Hepatocyte (in vitro differentiated cells): ENCODE results near the gene TMC6. TPM values are rescaled to one million over a fixed set of nuclear protein-coding genes. Genes with fewer than 3 reads are reported as not detected.
A peak's percentile ranks its signal among the peaks of the same experiment; 100 is the strongest.

Experiments
- DNase-seq: peaks from one replicate; pipeline ENCODE4 v3.0.0-alpha.2; 2016; ENCODE audit warnings: low spot score
- H2AFZ ChIP-seq: fragments of 200-600 bp; sonication (generic); 2 replicates; pipeline ENCODE4 v1.6.0; 2016; ENCODE audit warnings: antibody characterized with exemption, mild to moderate bottlenecking
- H3K27ac ChIP-seq: fragments of 200-600 bp; sonication (generic); 2 replicates; pipeline ENCODE4 v1.5.1; 2016; ENCODE audit warnings: mild to moderate bottlenecking
- H3K27me3 ChIP-seq: fragments of 200-600 bp; sonication (generic); 2 replicates; pipeline ENCODE4 v1.6.1; 2016
- H3K36me3 ChIP-seq: fragments of 200-600 bp; sonication (generic); replicated peaks from 2 replicates; pipeline ENCODE4 v1.5.1; 2016; ENCODE audit warnings: low read depth; ENCODE audit not compliant: insufficient read depth
- H3K4me1 ChIP-seq: fragments of 200-600 bp; sonication (generic); 2 replicates; pipeline ENCODE4 v1.5.1; 2016; ENCODE audit warnings: mild to moderate bottlenecking, moderate library complexity; ENCODE audit not compliant: insufficient read depth
- H3K4me2 ChIP-seq: fragments of 200-600 bp; sonication (generic); 2 replicates; pipeline ENCODE4 v1.6.0; 2016
- H3K4me3 ChIP-seq: fragments of 200-600 bp; sonication (generic); 2 replicates; pipeline ENCODE4 v1.5.1; 2016; ENCODE audit warnings: mild to moderate bottlenecking
- H3K79me2 ChIP-seq: fragments of 200-600 bp; sonication (generic); 2 replicates; pipeline ENCODE4 v1.6.0; 2017; ENCODE audit warnings: mild to moderate bottlenecking
- H3K9me2 ChIP-seq: fragments of 200-600 bp; sonication (generic); replicated peaks from 2 replicates; pipeline ENCODE4 v1.6.0; 2017; ENCODE audit warnings: mild to moderate bottlenecking; ENCODE audit not compliant: insufficient read depth
- H3K9me3 ChIP-seq: fragments of 200-600 bp; sonication (generic); 2 replicates; pipeline ENCODE4 v1.5.1; 2016; ENCODE audit warnings: low read depth, mild to moderate bottlenecking
- H4K20me1 ChIP-seq: fragments of 200-600 bp; sonication (generic); 2 replicates; pipeline ENCODE4 v1.6.0; 2016; ENCODE audit warnings: mild to moderate bottlenecking; ENCODE audit not compliant: insufficient read depth, poor library complexity, severe bottlenecking
- CTCF ChIP-seq: fragments of 200-600 bp; sonication (generic); IDR thresholded peaks from 2 replicates; pipeline ENCODE4 v1.5.1; 2016; ENCODE audit warnings: antibody characterized with exemption, mild to moderate bottlenecking; ENCODE audit not compliant: poor library complexity
- EZH2 ChIP-seq: fragments of 200-600 bp; sonication (generic); IDR thresholded peaks from 2 replicates; pipeline ENCODE4 v1.6.1; 2016; ENCODE audit warnings: antibody characterized with exemption, mild to moderate bottlenecking, borderline replicate concordance
- EZH2phosphoT487 ChIP-seq: fragments of 200-600 bp; sonication (generic); IDR thresholded peaks from one replicate; pipeline ENCODE4 v1.6.1; 2018; ENCODE audit warnings: antibody characterized with exemption, mild to moderate bottlenecking, low read depth, moderate library complexity; ENCODE audit not compliant: unreplicated experiment, severe bottlenecking
- WGBS: methylation state at CpG from one replicate; pipeline ENCODE4 v1.1.6; 2016; ENCODE audit warnings: low lambda C conversion rate; ENCODE audit errors: missing lambda C conversion rate; 5-methylcytosine and 5-hydroxymethylcytosine counted together
- polyA plus RNA-seq: library from polyadenylated mRNA; unstranded; fragments of >200 nt; fragmentation: Nextera tagmentation; extraction: Ambion mirVana; gene quantifications from 2 replicates; pipeline ENCODE4 v1.2.1, GENCODE V29; 2016
- total RNA-seq: library from RNA; depleted of rRNA; stranded (reverse); fragments of >200 nt; gene quantifications from 2 replicates; pipeline ENCODE4 v1.2.3, GENCODE V29; 2014

TMC6 gene
- total and polyA plus RNA-seq, 2 experiments from 2014 or later: 26.7 to 57.9 TPM

GRCh38 chr17:78138204-78139060 is 9.9 kb upstream of the TMC6 start:
- no peak overlapping the region for H3K4me3 ChIP-seq
- H3K9me2 ChIP-seq: no peaks in the 10 kb centered on the region
- TF ChIP-seq CTCF (no peak), EZH2phosphoT487 (no peak), EZH2 (no peak)
- no peak overlapping the region for H3K27ac ChIP-seq
- H3K4me1 ChIP-seq: no peaks in the 10 kb centered on the region
- H3K79me2 ChIP-seq: no peaks in the 10 kb centered on the region
- H3K9me3 ChIP-seq: no peaks in the 10 kb centered on the region
- H4K20me1 ChIP-seq: no peaks in the 10 kb centered on the region
- DNase-seq: no peak
- H3K36me3 ChIP-seq: no peaks in the 10 kb centered on the region
- H2AFZ ChIP-seq: no peak overlapping the region
- H3K27me3 ChIP-seq: no peaks in the 10 kb centered on the region
- H3K4me2 ChIP-seq: no peak overlapping the region
- 79% methylated on average over 15 of the region's 17 CpGs for WGBS

- no peaks in the 10 kb centered on the region for H3K9me3 ChIP-seq
- no peak overlapping the region for H3K4me3 ChIP-seq
- H3K79me2 ChIP-seq: no peaks in the 10 kb centered on the region
- H3K27ac ChIP-seq: no peak overlapping the region
- no peak for DNase-seq
- no peaks in the 10 kb centered on the region for H3K9me2 ChIP-seq
- H2AFZ ChIP-seq: no peak overlapping the region
- no peak for TF ChIP-seq EZH2phosphoT487
- TF ChIP-seq CTCF: peak; percentile 30
- H3K27me3 ChIP-seq: no peaks in the 10 kb centered on the region
- 78% methylated on average over 26 of the region's 26 CpGs for WGBS
- H3K4me2 ChIP-seq: no peak overlapping the region
- no peaks in the 10 kb centered on the region for H3K4me1 ChIP-seq
- no peaks in the 10 kb centered on the region for H4K20me1 ChIP-seq
- no peaks in the 10 kb centered on the region for H3K36me3 ChIP-seq
Observed at GRCh38 chr17:78137392-78138203, 9.0 kb upstream of the TMC6 start.

GRCh38 chr17:78135858-78136500 is 7.4 kb upstream of the TMC6 start:
- no peak for TF ChIP-seq CTCF
- TF ChIP-seq EZH2phosphoT487: no peak
- no peak for TF ChIP-seq EZH2
- Histone ChIP-seq H3K79me2 (no peaks in the 10 kb centered on the region), H3K4me1 (peaks cover 12% of the 10 kb centered on the region), H3K27ac (no peak overlapping the region), H2AFZ (no peak overlapping the region), H3K27me3 (peaks cover 7% of the 10 kb centered on the region), H3K4me2 (no peak overlapping the region), H3K9me3 (no peaks in the 10 kb centered on the region), H3K36me3 (no peaks in the 10 kb centered on the region), H3K9me2 (no peaks in the 10 kb centered on the region), H3K4me3 (no peak overlapping the region), H4K20me1 (no peaks in the 10 kb centered on the region)
- 93% methylated on average over 9 of the region's 9 CpGs for WGBS
- no peak for DNase-seq
